Osteocyte (in vitro differentiated cells): ENCODE results near the gene ATP5MK. TPM values are rescaled to one million over a fixed set of nuclear protein-coding genes. Genes with fewer than 3 reads are reported as not detected.
A peak's percentile ranks its signal among the peaks of the same experiment; 100 is the strongest.
"Not testable (repeated sequence)": the region's sequence is repeated elsewhere in the genome, so short reads cannot be mapped to it uniquely, and the experiment has no call there.

Source experiments
- DNase-seq: peaks from one replicate; pipeline ENCODE4 v3.0.0; 2021; ENCODE audit warnings: mixed read lengths; ENCODE audit not compliant: unreplicated experiment; ENCODE audit errors: extremely low spot score
- H3K27ac Mint-ChIP-seq: one replicate; pipeline ENCODE4 v1.8.0; 2021; ENCODE audit warnings: mild to moderate bottlenecking, mixed read lengths; ENCODE audit not compliant: unreplicated experiment
- H3K27me3 Mint-ChIP-seq: one replicate; pipeline ENCODE4 v1.8.0; 2021; ENCODE audit warnings: mixed read lengths; ENCODE audit not compliant: unreplicated experiment
- H3K36me3 Mint-ChIP-seq: one replicate; pipeline ENCODE4 v1.8.0; 2021; ENCODE audit warnings: mixed read lengths; ENCODE audit not compliant: unreplicated experiment
- H3K4me1 Mint-ChIP-seq: one replicate; pipeline ENCODE4 v1.8.0; 2021; ENCODE audit warnings: mixed read lengths; ENCODE audit not compliant: unreplicated experiment
- H3K4me3 Mint-ChIP-seq: one replicate; pipeline ENCODE4 v1.8.0; 2021; ENCODE audit warnings: mild to moderate bottlenecking, moderate library complexity, mixed read lengths; ENCODE audit not compliant: unreplicated experiment
- H3K9me3 Mint-ChIP-seq: one replicate; pipeline ENCODE4 v1.8.0; 2021; ENCODE audit warnings: mixed read lengths; ENCODE audit not compliant: unreplicated experiment
- CTCF ChIP-seq: fragments of 200-600 bp; sonication (generic); IDR thresholded peaks from 2 replicates; pipeline ENCODE4 v1.5.0; 2021; ENCODE audit warnings: antibody characterized with exemption, mild to moderate bottlenecking, moderate library complexity
- microRNA-seq: library from miRNA; unstranded; fragments of <30 nt; microRNA quantifications from one replicate; pipeline ENCODE4 v1.1.0, GENCODE V29; 2020; ENCODE audit not compliant: unreplicated experiment
- total RNA-seq: library from RNA; stranded (reverse); gene quantifications from 2 replicates; pipeline ENCODE4 v1.2.1, GENCODE V29; 2021

ATP5MK gene
- total RNA-seq, 1 donor from 2014 or later, result 307 TPM

DNA sequence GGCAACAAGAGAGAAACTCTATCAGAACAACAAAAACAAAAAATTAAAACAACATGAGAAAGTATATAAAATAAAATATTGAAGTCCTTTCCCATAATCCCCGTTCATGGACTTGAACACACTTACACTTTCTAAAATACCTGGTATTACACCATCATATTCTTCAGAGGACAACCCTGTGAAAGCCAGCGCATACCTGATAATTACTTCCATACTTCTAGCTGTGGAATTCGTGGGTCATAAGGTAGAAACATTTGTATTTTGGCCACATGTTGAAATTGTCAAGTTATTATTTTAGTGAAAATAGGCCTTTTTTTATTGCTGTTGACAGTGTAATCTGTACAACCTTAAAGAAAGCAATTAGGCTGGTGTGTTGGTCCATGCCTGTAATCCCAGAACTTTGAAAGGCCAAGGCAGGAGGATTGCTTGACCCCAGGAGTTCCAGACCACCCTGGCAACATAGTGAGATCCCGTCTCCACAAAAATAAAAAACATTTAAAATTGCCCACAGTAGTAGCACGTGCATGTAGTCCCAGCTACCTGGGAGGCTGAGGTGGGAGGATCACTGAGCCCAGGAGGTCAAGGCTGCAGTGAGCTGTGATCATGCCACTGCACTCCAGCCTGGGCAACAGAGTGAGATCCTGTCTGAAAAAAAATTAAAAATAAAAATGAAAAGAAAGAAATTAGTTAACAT, 40.2 kb downstream of the ATP5MK start:
- Mint-ChIP-seq H3K9me3 (no peaks in the 10 kb centered on the region), H3K4me3 (no peak overlapping the region), H3K27ac (no peak overlapping the region), H3K4me1 (peaks cover 4% of the 10 kb centered on the region), H3K36me3 (no peaks in the 10 kb centered on the region), H3K27me3 (no peaks in the 10 kb centered on the region)
- TF ChIP-seq CTCF, result no peak
- DNase-seq, result peak; percentile 44

- not testable (repeated sequence) for H3K4me3 Mint-ChIP-seq, DNase-seq, H3K9me3 Mint-ChIP-seq, H3K4me1 Mint-ChIP-seq, H3K27me3 Mint-ChIP-seq, H3K27ac Mint-ChIP-seq, H3K36me3 Mint-ChIP-seq
Measured at GRCh38 chr10:103354567-103354966, 41.7 kb downstream of the ATP5MK start.

DNA sequence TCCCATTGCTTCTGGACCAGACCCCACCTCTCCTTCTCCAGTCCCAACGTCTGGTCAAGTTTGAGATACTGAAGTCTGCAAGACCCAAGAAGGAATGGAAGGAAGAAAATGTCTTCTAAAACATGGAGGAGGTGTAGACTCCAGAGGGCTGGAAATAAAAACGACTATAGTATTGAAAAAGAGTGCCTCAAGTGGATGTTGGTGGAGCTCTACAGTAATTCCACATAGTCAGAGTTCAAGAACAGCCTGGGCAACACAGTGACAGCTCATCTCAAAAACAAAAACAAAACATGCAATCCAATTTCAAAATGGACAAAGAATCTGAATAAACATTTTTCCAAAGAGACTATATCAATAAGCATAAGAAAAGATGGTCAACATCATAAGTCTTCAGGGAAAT, 43.0 kb downstream of the ATP5MK start:
- H3K27ac Mint-ChIP-seq, result no peak overlapping the region
- TF ChIP-seq CTCF, result no peak
- H3K4me3 Mint-ChIP-seq, result no peak overlapping the region
- peaks cover 2% of the 10 kb centered on the region for H3K36me3 Mint-ChIP-seq
- H3K4me1 Mint-ChIP-seq, result peaks cover 13% of the 10 kb centered on the region
- no peak for DNase-seq
- no peaks in the 10 kb centered on the region for H3K9me3 Mint-ChIP-seq
- H3K27me3 Mint-ChIP-seq, result no peaks in the 10 kb centered on the region

DNA sequence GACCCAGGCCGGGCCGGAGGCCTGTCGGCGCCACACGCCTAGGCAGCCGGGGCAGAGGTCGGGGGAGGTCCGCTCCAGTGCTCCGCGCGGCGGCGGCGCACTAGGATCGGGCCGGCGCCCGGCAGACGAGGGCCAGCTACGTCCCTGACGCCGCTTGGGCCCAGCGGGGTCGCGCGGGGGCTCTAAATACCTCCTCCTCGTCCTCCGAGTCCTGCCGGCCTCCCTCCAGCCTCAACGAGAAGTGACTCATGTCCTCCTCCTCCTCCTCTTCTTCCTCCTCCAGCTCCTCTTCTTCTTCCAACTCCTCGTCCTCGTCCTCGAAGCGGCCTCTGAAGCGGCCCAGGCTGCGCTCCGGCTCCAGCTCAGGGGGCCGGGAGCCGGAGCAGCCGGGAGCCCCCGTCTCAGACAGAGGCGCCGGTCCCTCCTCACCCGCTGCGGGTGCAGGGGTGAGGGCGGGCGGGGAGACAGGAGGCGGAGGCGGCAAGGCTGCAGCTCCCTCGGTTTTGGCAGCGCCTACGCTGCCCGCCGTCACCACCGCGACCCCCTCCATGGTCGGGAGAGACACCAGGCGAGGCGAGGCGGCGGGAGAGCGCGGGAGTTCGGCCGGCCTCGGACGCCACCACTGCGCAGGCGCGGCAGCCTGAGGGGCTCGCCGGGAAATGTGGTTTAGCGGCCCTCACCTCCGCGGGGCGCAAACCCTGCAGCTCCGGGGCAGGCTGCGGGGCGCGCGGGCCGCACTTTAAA, 45.6 kb downstream of the ATP5MK start, which contains the start of gene PCGF6:
TSS of gene PCGF6 (minus strand) at position 624 of the 744 bp plus-strand sequence. CDS start at position 550, 74 bp downstream.
- DNase-seq, result peak; percentile 96
- Mint-ChIP-seq H3K9me3 (no peaks in the 10 kb centered on the region), H3K4me1 (peaks cover 13% of the 10 kb centered on the region), H3K27me3 (no peaks in the 10 kb centered on the region), H3K4me3 (peak within 1 kb of the TSS; percentile 95), H3K36me3 (peaks cover 12% of the 10 kb centered on the region), H3K27ac (peak within 1 kb of the TSS; percentile 93)
- no peak for TF ChIP-seq CTCF

GRCh38 chr10:103350175-103350516, 46.1 kb downstream of the ATP5MK start:
- no peaks in the 10 kb centered on the region for H3K27me3 Mint-ChIP-seq
- no peak for DNase-seq
- peak overlapping the region; percentile 95 for H3K4me3 Mint-ChIP-seq
- H3K4me1 Mint-ChIP-seq, result peaks cover 13% of the 10 kb centered on the region
- peak overlapping the region; percentile 93 for H3K27ac Mint-ChIP-seq
- peaks cover 12% of the 10 kb centered on the region for H3K36me3 Mint-ChIP-seq
- no peak for TF ChIP-seq CTCF
- H3K9me3 Mint-ChIP-seq, result no peaks in the 10 kb centered on the region

Small RNA genes within 50 kb of the gene (microRNA-seq; reads per million reads assigned to microRNA genes)
- gene MIR1307, result 1,518 reads per million, percentile 82 among the genes with 10 or more reads in this experiment

Other genes starting within 250 kb of the ATP5MK start
- 64.0 and 68.2 TPM in 2 replicates for gene NT5C2, start 203.2 kb downstream of the ATP5MK start, total RNA-seq
- not detected in 2 replicates for gene RPEL1, start 150.6 kb downstream of the ATP5MK start, total RNA-seq
- 2.4 and 2.5 TPM in 2 replicates for gene INA, start 119.3 kb downstream of the ATP5MK start, total RNA-seq
- gene PCGF6, start 45.3 kb downstream of the ATP5MK start, total RNA-seq, result 12.3 and 14.2 TPM in 2 replicates
- 4.2 and 4.5 TPM in 2 replicates for gene TAF5, start 28.5 kb downstream of the ATP5MK start, total RNA-seq
- 32.6 and 35.3 TPM in 2 replicates for gene PDCD11, start 151 bp upstream of the ATP5MK start, total RNA-seq
- 1.9 and 2.1 TPM in 2 replicates for gene CALHM2, start 55.9 kb upstream of the ATP5MK start, total RNA-seq
- gene CALHM1, start 62.4 kb upstream of the ATP5MK start, total RNA-seq, result not detected in 2 replicates
- not detected in 2 replicates for gene CALHM3, start 82.8 kb upstream of the ATP5MK start, total RNA-seq
- 1.0 and 2.5 TPM in 2 replicates for gene NEURL1, start 97.2 kb upstream of the ATP5MK start, total RNA-seq